ENCODE data around the gene CAMSAP1.

CAMSAP1 gene

GRCh38 chr9:135903786-135904520 lies 3.4 kb downstream of the CAMSAP1 start:
- H2BK120ac ChIP-seq (ENCODE audit: low read depth, low read length): no peak overlapping the region
- no peak overlapping the region for H3K14ac ChIP-seq (ENCODE audit: low read length in 2 of 2)
- H2BK5ac ChIP-seq (ENCODE audit: low read depth, low read length, poor library complexity, severe bottlenecking): no peak overlapping the region
- DNase-seq: no peak
- no peak overlapping the region for H4K8ac ChIP-seq (ENCODE audit: low read length)
- no peaks in the 10 kb centered on the region for H3K9me3 ChIP-seq (ENCODE audit: control insufficient read depth, low read length)
- H3K23ac ChIP-seq (ENCODE audit: low read length in 2 of 2): no peak overlapping the region
- no peak overlapping the region for H3K4me2 ChIP-seq (ENCODE audit: low read length, poor library complexity, severe bottlenecking)
- no peaks in the 10 kb centered on the region for H3K27me3 ChIP-seq (ENCODE audit: control insufficient read depth in 1 of 2, insufficient read depth in 1 of 2, low read length in 2 of 2)
- H3K4me1 ChIP-seq (ENCODE audit: control insufficient read depth, insufficient read depth, low read depth, low read length): peaks cover 23% of the 10 kb centered on the region
- H3K27ac ChIP-seq (ENCODE audit: low read length, poor library complexity, severe bottlenecking): no peak overlapping the region
- WGBS: 97% methylated on average over 14 of the region's 16 CpGs
- no peak overlapping the region for H2BK12ac ChIP-seq (ENCODE audit: low read length in 2 of 2)
- no peak overlapping the region for H3K18ac ChIP-seq (ENCODE audit: low read depth in 1 of 2, low read length in 2 of 2)
- H2AK5ac ChIP-seq (ENCODE audit: low read length, severe bottlenecking): no peak overlapping the region
- peaks cover 0 to 4% of the 10 kb centered on the region in 2 experiments for H3K36me3 ChIP-seq (ENCODE audit: control insufficient read depth in 1 of 2, insufficient read depth in 2 of 2, low read depth in 1 of 2, low read length in 2 of 2)
- no peak overlapping the region for H2AFZ ChIP-seq (ENCODE audit: low read depth, low read length)
- H4K91ac ChIP-seq (ENCODE audit: low read length): no peak overlapping the region
- peaks cover 13% of the 10 kb centered on the region for H3K79me1 ChIP-seq (replicated peaks; ENCODE audit: low read length, poor library complexity, severe bottlenecking)
- no peak overlapping the region for H2BK15ac ChIP-seq (ENCODE audit: low read depth, poor library complexity, severe bottlenecking)
- no peak overlapping the region for H3K9ac ChIP-seq (ENCODE audit: low read length)
- H3K4ac ChIP-seq (ENCODE audit: low read depth in 1 of 2, low read length in 2 of 2): no peak overlapping the region
- H3K4me3 ChIP-seq (ENCODE audit: insufficient read depth in 1 of 2, low read depth in 1 of 2, low read length in 2 of 2): no peak overlapping the region

- Histone ChIP-seq H3K79me1 (replicated peaks; ENCODE audit: low read length, poor library complexity, severe bottlenecking) (peaks cover 9% of the 10 kb centered on the region), H3K23ac (ENCODE audit: low read length in 2 of 2) (no peak overlapping the region), H3K4ac (ENCODE audit: low read depth in 1 of 2, low read length in 2 of 2) (no peak overlapping the region), H2BK15ac (ENCODE audit: low read depth, poor library complexity, severe bottlenecking) (no peak overlapping the region), H3K4me3 (ENCODE audit: insufficient read depth in 1 of 2, low read depth in 1 of 2, low read length in 2 of 2) (no peak overlapping the region), H3K27ac (ENCODE audit: low read length, poor library complexity, severe bottlenecking) (no peak overlapping the region), H3K9me3 (ENCODE audit: control insufficient read depth, low read length) (no peaks in the 10 kb centered on the region), H2BK5ac (ENCODE audit: low read depth, low read length, poor library complexity, severe bottlenecking) (no peak overlapping the region), H3K4me1 (ENCODE audit: control insufficient read depth, insufficient read depth, low read depth, low read length) (peaks cover 18% of the 10 kb centered on the region), H2BK12ac (ENCODE audit: low read length in 2 of 2) (no peak overlapping the region), H3K36me3 (ENCODE audit: control insufficient read depth in 1 of 2, insufficient read depth in 2 of 2, low read depth in 1 of 2, low read length in 2 of 2) (no peaks in the 10 kb centered on the region), H3K14ac (ENCODE audit: low read length in 2 of 2) (no peak overlapping the region), H4K91ac (ENCODE audit: low read length) (no peak overlapping the region), H2AFZ (ENCODE audit: low read depth, low read length) (no peak overlapping the region), H3K9ac (ENCODE audit: low read length) (no peak overlapping the region), H2BK120ac (ENCODE audit: low read depth, low read length) (no peak overlapping the region), H4K8ac (ENCODE audit: low read length) (no peak overlapping the region), H3K27me3 (ENCODE audit: control insufficient read depth in 1 of 2, insufficient read depth in 1 of 2, low read length in 2 of 2) (no peaks in the 10 kb centered on the region), H2AK5ac (ENCODE audit: low read length, severe bottlenecking) (no peak overlapping the region), H3K18ac (ENCODE audit: low read depth in 1 of 2, low read length in 2 of 2) (no peak overlapping the region), H3K4me2 (ENCODE audit: low read length, poor library complexity, severe bottlenecking) (no peak overlapping the region)
- 84% methylated on average over 3 of the region's 3 CpGs for whole genome bisulfite sequencing
- DNase-seq: no peak
Measured at GRCh38 chr9:135903358-135903656, 4.0 kb downstream of the CAMSAP1 start.

DNA sequence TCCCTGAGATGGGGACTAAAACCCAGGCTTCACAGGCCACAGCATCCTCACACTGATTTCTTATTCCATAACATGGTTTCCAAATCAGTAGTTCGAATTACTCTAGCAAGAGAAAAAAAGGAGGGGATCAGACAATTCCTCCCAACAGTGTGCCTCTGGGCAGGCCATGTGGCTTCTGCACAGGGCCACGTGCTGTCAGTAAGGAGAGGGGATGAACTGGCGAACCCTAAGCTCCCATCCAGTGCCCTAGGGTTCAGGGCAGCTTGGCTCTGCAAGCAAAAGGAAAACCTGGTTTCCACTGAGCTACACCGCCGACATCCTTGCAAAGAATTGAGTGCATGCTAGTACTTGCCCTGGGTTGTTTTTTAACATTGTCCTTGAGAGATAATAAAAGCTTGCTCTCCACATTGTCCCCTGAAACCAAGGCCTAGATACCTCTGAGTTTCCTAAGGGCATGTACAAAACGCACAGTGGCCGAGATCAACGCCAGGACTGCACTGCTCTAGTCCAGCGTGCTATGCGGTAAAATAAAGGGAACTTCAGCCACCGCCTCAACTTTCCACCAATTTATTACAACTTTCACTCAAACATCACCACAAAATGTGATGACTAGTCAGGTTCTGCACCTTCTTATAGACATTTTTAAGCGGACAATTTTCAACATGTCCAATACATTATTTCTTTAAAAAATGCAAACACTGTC lies 4.5 kb downstream of the CAMSAP1 start:
- Histone ChIP-seq H2AK5ac (ENCODE audit: low read length, severe bottlenecking) (no peak overlapping the region), H3K4me3 (ENCODE audit: insufficient read depth in 1 of 2, low read depth in 1 of 2, low read length in 2 of 2) (no peak overlapping the region), H3K36me3 (ENCODE audit: control insufficient read depth in 1 of 2, insufficient read depth in 2 of 2, low read depth in 1 of 2, low read length in 2 of 2) (no peaks in the 10 kb centered on the region), H3K4me1 (ENCODE audit: control insufficient read depth, insufficient read depth, low read depth, low read length) (peaks cover 13% of the 10 kb centered on the region), H3K18ac (ENCODE audit: low read depth in 1 of 2, low read length in 2 of 2) (no peak overlapping the region), H2AFZ (ENCODE audit: low read depth, low read length) (no peak overlapping the region), H3K14ac (ENCODE audit: low read length in 2 of 2) (no peak overlapping the region), H3K79me1 (replicated peaks; ENCODE audit: low read length, poor library complexity, severe bottlenecking) (peaks cover 5% of the 10 kb centered on the region), H3K9me3 (ENCODE audit: control insufficient read depth, low read length) (no peaks in the 10 kb centered on the region), H2BK15ac (ENCODE audit: low read depth, poor library complexity, severe bottlenecking) (no peak overlapping the region), H2BK12ac (ENCODE audit: low read length in 2 of 2) (no peak overlapping the region), H3K4ac (ENCODE audit: low read depth in 1 of 2, low read length in 2 of 2) (no peak overlapping the region), H3K4me2 (ENCODE audit: low read length, poor library complexity, severe bottlenecking) (no peak overlapping the region), H3K27me3 (ENCODE audit: control insufficient read depth in 1 of 2, insufficient read depth in 1 of 2, low read length in 2 of 2) (no peaks in the 10 kb centered on the region), H4K91ac (ENCODE audit: low read length) (no peak overlapping the region), H2BK120ac (ENCODE audit: low read depth, low read length) (no peak overlapping the region), H3K27ac (ENCODE audit: low read length, poor library complexity, severe bottlenecking) (no peak overlapping the region), H3K9ac (ENCODE audit: low read length) (no peak overlapping the region), H3K23ac (ENCODE audit: low read length in 2 of 2) (no peak overlapping the region), H4K8ac (ENCODE audit: low read length) (no peak overlapping the region), H2BK5ac (ENCODE audit: low read depth, low read length, poor library complexity, severe bottlenecking) (no peak overlapping the region)
- no peak for DNase-seq
- WGBS: 98% methylated on average over 12 of the region's 12 CpGs

- no peak for DNase-seq
Measured at GRCh38 chr9:135901826-135902225, 5.5 kb downstream of the CAMSAP1 start.

More at GRCh38 chr9:135901826-135902225, 5.5 kb downstream of the CAMSAP1 start:
- H3K18ac ChIP-seq (ENCODE audit: low read depth in 1 of 2, low read length in 2 of 2): no peak overlapping the region
- no peak overlapping the region for H3K4me2 ChIP-seq (ENCODE audit: low read length, poor library complexity, severe bottlenecking)
- 83% methylated on average over 2 of the region's 2 CpGs for WGBS
- H3K36me3 ChIP-seq (ENCODE audit: control insufficient read depth in 1 of 2, insufficient read depth in 2 of 2, low read depth in 1 of 2, low read length in 2 of 2): no peaks in the 10 kb centered on the region
- H3K27me3 ChIP-seq (ENCODE audit: control insufficient read depth in 1 of 2, insufficient read depth in 1 of 2, low read length in 2 of 2): no peaks in the 10 kb centered on the region
- no peak overlapping the region for H3K23ac ChIP-seq (ENCODE audit: low read length in 2 of 2)
- no peaks in the 10 kb centered on the region for H3K9me3 ChIP-seq (ENCODE audit: control insufficient read depth, low read length)
- no peak overlapping the region for H3K14ac ChIP-seq (ENCODE audit: low read length in 2 of 2)
- H3K9ac ChIP-seq (ENCODE audit: low read length): no peak overlapping the region
- H2BK15ac ChIP-seq (ENCODE audit: low read depth, poor library complexity, severe bottlenecking): no peak overlapping the region
- H2BK12ac ChIP-seq (ENCODE audit: low read length in 2 of 2): no peak overlapping the region
- no peak overlapping the region for H2AK5ac ChIP-seq (ENCODE audit: low read length, severe bottlenecking)
- no peak overlapping the region for H3K27ac ChIP-seq (ENCODE audit: low read length, poor library complexity, severe bottlenecking)
- no peak overlapping the region for H4K8ac ChIP-seq (ENCODE audit: low read length)
- peaks cover 11% of the 10 kb centered on the region for H3K79me1 ChIP-seq (replicated peaks; ENCODE audit: low read length, poor library complexity, severe bottlenecking)
- H2BK120ac ChIP-seq (ENCODE audit: low read depth, low read length): no peak overlapping the region
- H3K4me1 ChIP-seq (ENCODE audit: control insufficient read depth, insufficient read depth, low read depth, low read length): peaks cover 13% of the 10 kb centered on the region
- no peak overlapping the region for H4K91ac ChIP-seq (ENCODE audit: low read length)
- no peak overlapping the region for H3K4me3 ChIP-seq (ENCODE audit: insufficient read depth in 1 of 2, low read depth in 1 of 2, low read length in 2 of 2)
- H2AFZ ChIP-seq (ENCODE audit: low read depth, low read length): no peak overlapping the region
- H2BK5ac ChIP-seq (ENCODE audit: low read depth, low read length, poor library complexity, severe bottlenecking): no peak overlapping the region
- H3K4ac ChIP-seq (ENCODE audit: low read depth in 1 of 2, low read length in 2 of 2): no peak overlapping the region
